HCT116 (cell line): ENCODE data around the gene NANOGP8. TPM values are rescaled to one million over a fixed set of nuclear protein-coding genes. Genes with fewer than 3 reads are reported as not detected.

Experiments used
- ATAC-seq: fragments of 200-7000 bp; cut with Tn5 transposase; 2 replicates; pipeline ENCODE4 v1.9.1; 2020; ENCODE audit warnings: mild to moderate bottlenecking, moderate library complexity
- BruUV-seq: library from RNA; stranded (reverse); fragments of 400-500 nt; replicated peaks from 2 replicates; lab custom pipeline; 2021; lab: Mats Ljungman, UMichigan
- CTCF ChIA-PET: fragments of 300-600 bp; sonication (Branson Sonifier 250); formaldehyde crosslinking; loops from one replicate; lab custom pipeline; 2021; ENCODE audit warnings: antibody characterized with exemption; lab: Charles Lee
- POLR2A ChIA-PET: fragments of 300-600, 350-600 bp; sonication (Branson Sonifier 250); formaldehyde crosslinking; loops from one replicate; lab custom pipeline; 2021; ENCODE audit warnings: antibody characterized with exemption; lab: Charles Lee
- RAD21 ChIA-PET, 2 experiments: fragments of 300-600 bp; sonication (Branson Sonifier 250); formaldehyde crosslinking; loops; one replicate each; lab custom pipeline; 2023; ENCODE audit warnings: low total read pairs in 2 of 2; ENCODE audit not compliant: uncharacterized antibody in 2 of 2, unreplicated experiment in 2 of 2, low non-redundant PET in 1 of 2; lab: Charles Lee
- DNase-seq: peaks from one replicate; pipeline ENCODE4 v3.0.0-alpha.2; 2010; ENCODE audit warnings: low read depth, low spot score
- H2AFZ ChIP-seq: fragments of 200-600 bp; shearing (Covaris generic), sonication (generic); 2 replicates; pipeline ENCODE4 v1.6.1; 2017; ENCODE audit warnings: low read depth, mixed run types, mixed read lengths, antibody characterized with exemption, low read length; ENCODE audit not compliant: poor library complexity, severe bottlenecking
- H3K27ac ChIP-seq: 2 replicates; pipeline ENCODE4 v1.5.1; 2012; ENCODE audit warnings: low read depth, low read length
- H3K27me3 ChIP-seq: fragments of 200-600 bp; sonication (generic); 2 replicates; pipeline ENCODE4 v1.6.1; 2016; ENCODE audit warnings: mixed run types, low read length, mixed read lengths; ENCODE audit not compliant: insufficient read depth
- H3K36me3 ChIP-seq, 2 experiments: fragments of 200-500 bp in 1 of 2; fragments of 200-600 bp in 1 of 2; sonication (Bioruptor generic) in 1 of 2; sonication (generic) in 1 of 2; 2 replicates each; pipeline versions ENCODE4 v1.5.1 to v1.6.1; 2014 to 2016; ENCODE audit warnings: low read length in 2 of 2, inconsistent platforms in 1 of 2, mixed read lengths in 1 of 2, mixed run types in 1 of 2; ENCODE audit not compliant: insufficient read depth in 2 of 2, control insufficient read depth in 1 of 2
- H3K4me1 ChIP-seq, 2 experiments: fragments of 200-600 bp in 1 of 2; sonication (generic) in 1 of 2; 2 replicates each; pipeline versions ENCODE4 v1.5.1 to v1.6.1; 2012 to 2017; ENCODE audit warnings: low read length in 2 of 2, inconsistent platforms in 1 of 2, mild to moderate bottlenecking in 1 of 2, mixed read lengths in 1 of 2, mixed run types in 1 of 2, moderate library complexity in 1 of 2; ENCODE audit not compliant: insufficient read depth in 2 of 2, control insufficient read depth in 1 of 2
- H3K4me2 ChIP-seq: fragments of 200-600 bp; sonication (generic); 2 replicates; pipeline ENCODE4 v1.6.1; 2017; ENCODE audit warnings: mixed run types, low read length, mixed read lengths
- H3K4me3 ChIP-seq, 2 experiments: fragments of 200-600 bp in 1 of 2; sonication (generic) in 1 of 2; replicated peaks in 1 of 2; 2 replicates each; pipeline ENCODE4 v1.5.1; 2011 to 2016; ENCODE audit warnings: low read length in 2 of 2, control low read depth in 1 of 2, low read depth in 1 of 2, mild to moderate bottlenecking in 1 of 2, mixed read lengths in 1 of 2, mixed run types in 1 of 2
- H3K79me2 ChIP-seq: fragments of 200-600 bp; sonication (generic); 2 replicates; pipeline ENCODE4 v1.6.1; 2017; ENCODE audit warnings: mild to moderate bottlenecking, mixed run types, low read length, moderate library complexity, mixed read lengths; ENCODE audit not compliant: insufficient read depth
- H3K9ac ChIP-seq: fragments of 200-600 bp; sonication (generic); 2 replicates; pipeline ENCODE4 v1.6.1; 2016; ENCODE audit warnings: low read length, mixed read lengths
- H3K9me2 ChIP-seq: fragments of 200-600 bp; sonication (generic), shearing (Covaris generic); 2 replicates; pipeline ENCODE4 v1.6.1; 2017; ENCODE audit warnings: mixed run types, mild to moderate bottlenecking, moderate library complexity; ENCODE audit not compliant: insufficient read depth
- H3K9me3 ChIP-seq, 2 experiments: fragments of 200-500 bp in 1 of 2; fragments of 200-600 bp in 1 of 2; sonication (Bioruptor generic) in 1 of 2; sonication (generic) in 1 of 2; 2 replicates each; pipeline ENCODE4 v1.6.1; 2014 to 2017; ENCODE audit warnings: low read length in 2 of 2, mixed read lengths in 2 of 2, inconsistent platforms in 1 of 2, low read depth in 1 of 2, mild to moderate bottlenecking in 1 of 2, mixed run types in 1 of 2, moderate library complexity in 1 of 2; ENCODE audit not compliant: control insufficient read depth in 1 of 2, insufficient read depth in 1 of 2
- H4K20me1 ChIP-seq: fragments of 200-600 bp; sonication (generic), shearing (Covaris generic); 2 replicates; pipeline ENCODE4 v1.6.1; 2017; ENCODE audit warnings: mixed run types, mild to moderate bottlenecking, moderate library complexity; ENCODE audit not compliant: insufficient read depth
- ATF3 ChIP-seq: IDR thresholded peaks from 2 replicates; pipeline ENCODE4 v1.6.1; 2012
- CBX3 ChIP-seq: IDR thresholded peaks from 2 replicates; pipeline ENCODE4 v1.6.1; 2012; ENCODE audit warnings: low read depth
- CTCF ChIP-seq, 3 experiments: fragments of 200-600 bp in 1 of 3; sonication (generic) in 1 of 3; IDR thresholded peaks in 2 of 3; conservative IDR thresholded peaks in 1 of 3; 2 replicates each; pipeline ENCODE4 v1.5.1; 2012 to 2017; ENCODE audit warnings: low read depth in 2 of 3, low read length in 2 of 3, antibody characterized with exemption in 1 of 3, borderline replicate concordance in 1 of 3, control low read depth in 1 of 3, mild to moderate bottlenecking in 1 of 3, mixed read lengths in 1 of 3, mixed run types in 1 of 3, moderate library complexity in 1 of 3; ENCODE audit not compliant: insufficient read depth in 1 of 3
- ELF1 ChIP-seq: IDR thresholded peaks from 2 replicates; pipeline ENCODE4 v1.6.1; 2012; ENCODE audit warnings: low read depth, borderline replicate concordance
- EZH2phosphoT487 ChIP-seq: fragments of 200-600 bp; IDR thresholded peaks from 2 replicates; pipeline ENCODE4 v1.6.1; 2018; ENCODE audit warnings: antibody characterized with exemption, borderline replicate concordance
- FOSL1 ChIP-seq: IDR thresholded peaks from 2 replicates; pipeline ENCODE4 v1.6.1; 2012; ENCODE audit warnings: low read depth
- JUND ChIP-seq: IDR thresholded peaks from 2 replicates; pipeline ENCODE4 v1.6.1; 2012
- MAX ChIP-seq: IDR thresholded peaks from 2 replicates; pipeline ENCODE4 v1.6.1; 2012
- POLR2A ChIP-seq: IDR thresholded peaks from 2 replicates; pipeline ENCODE4 v1.7.0; 2011; ENCODE audit warnings: borderline replicate concordance; ENCODE audit not compliant: insufficient read depth, insufficient read length; ENCODE audit errors: extremely low read depth
- POLR2AphosphoS5 ChIP-seq: IDR thresholded peaks from 2 replicates; pipeline ENCODE4 v1.6.1; 2011; ENCODE audit warnings: mild to moderate bottlenecking, low read depth, low read length, moderate library complexity
- RAD21 ChIP-seq: IDR thresholded peaks from 2 replicates; pipeline ENCODE4 v1.6.1; 2012; ENCODE audit warnings: low read depth, mild to moderate bottlenecking
- SP1 ChIP-seq: IDR thresholded peaks from 2 replicates; pipeline ENCODE4 v1.6.1; 2012; ENCODE audit warnings: low read depth
- SRF ChIP-seq: IDR thresholded peaks from 2 replicates; pipeline ENCODE4 v1.6.1; 2012; ENCODE audit warnings: low read depth
- ZBTB33 ChIP-seq: IDR thresholded peaks from 2 replicates; pipeline ENCODE4 v1.6.1; 2011; ENCODE audit warnings: mild to moderate bottlenecking, low read length, moderate library complexity; ENCODE audit not compliant: insufficient replicate concordance; ENCODE audit errors: extremely low read depth
- intact Hi-C: fragments of 100-400 bp; cut with micrococcal nuclease; formaldehyde crosslinking; loops from 2 replicates; pipeline ENCODE4 v1.10.0; 2022
- total RNA-seq: library from RNA; stranded (reverse); gene quantifications from one replicate; pipeline ENCODE4 v1.2.1, GENCODE V29; 2021; ENCODE audit not compliant: unreplicated experiment

Gene NANOGP8
- total RNA-seq, 1 experiment from 2014 or later = not detected

GRCh38 chr15:35071106-35071505 is 14.0 kb downstream of the NANOGP8 start:
- TF ChIP-seq POLR2AphosphoS5 = no peak
- TF ChIP-seq EZH2phosphoT487 = no peak
- TF ChIP-seq RAD21 = no peak
- H3K4me3 ChIP-seq = no peak overlapping the region

GRCh38 chr15:35068846-35069475 is 16.1 kb downstream of the NANOGP8 start:
- no peak for DNase-seq
- Histone ChIP-seq H4K20me1 (no peaks in the 10 kb centered on the region), H3K27ac (no peak overlapping the region), H3K36me3 (no peaks in the 10 kb centered on the region), H2AFZ (no peak overlapping the region), H3K4me1 (no peaks in the 10 kb centered on the region), H3K27me3 (no peaks in the 10 kb centered on the region), H3K79me2 (no peaks in the 10 kb centered on the region), H3K9ac (no peak overlapping the region), H3K9me2 (no peaks in the 10 kb centered on the region), H3K4me3 (no peak overlapping the region), H3K9me3 (no peaks in the 10 kb centered on the region), H3K4me2 (no peak overlapping the region)
- intact Hi-C loops = no loop called here
- ATAC-seq = no peak
- CTCF ChIA-PET = interaction anchor here (2.2 kb wide), 1 partner anchor 9 kb away, joined by 6 read pairs; no protein-coding TSS in a partner anchor
- POLR2A ChIA-PET = no interaction called here
- RAD21 ChIA-PET = no interaction called here
- no peak for TF ChIP-seq POLR2A
- TF ChIP-seq ATF3 = no peak
- no peak for TF ChIP-seq SP1
- TF ChIP-seq CTCF (IDR thresholded peaks at IDR 0.05 in 2 of 3, conservative IDR thresholded peaks at IDR 0.05 in 1 of 3; ENCODE audit: borderline replicate concordance in 1 of 3, insufficient read depth in 1 of 3, low read depth in 2 of 3, low read length in 2 of 3) = no peak
- TF ChIP-seq JUND = no peak
- no peak for TF ChIP-seq ZBTB33
- TF ChIP-seq FOSL1 = no peak
- TF ChIP-seq EZH2phosphoT487 = no peak
- no peak for TF ChIP-seq ELF1
- no peak for TF ChIP-seq SRF
- TF ChIP-seq CBX3 = no peak
- TF ChIP-seq MAX = no peak
- no TSS peak for BruUV-seq

More at GRCh38 chr15:35071106-35071505, 14.0 kb downstream of the NANOGP8 start:
- Histone ChIP-seq H3K27me3 (no peaks in the 10 kb centered on the region), H3K9me2 (no peaks in the 10 kb centered on the region), H3K27ac (no peak overlapping the region), H4K20me1 (no peaks in the 10 kb centered on the region), H3K9ac (no peak overlapping the region), H3K9me3 (no peaks in the 10 kb centered on the region), H3K4me2 (no peak overlapping the region), H3K79me2 (no peaks in the 10 kb centered on the region), H3K4me1 (no peaks in the 10 kb centered on the region), H2AFZ (no peak overlapping the region), H3K36me3 (no peaks in the 10 kb centered on the region)
- RAD21 ChIA-PET = no interaction called here
- DNase-seq (no peak), ATAC-seq (no peak)
- CTCF ChIA-PET = no interaction called here
- no TSS peak for BruUV-seq
- POLR2A ChIA-PET = interaction anchor here (0.7 kb wide), 1 partner anchor 970 kb away, joined by 3 read pairs; the partner anchor contains the start of gene EMC7
- intact Hi-C loops = loop anchor here (10.0 kb wide), 1 partner anchor 214 kb away; no protein-coding TSS in a partner anchor
